GM12878 (cell line): ENCODE measurements around the gene SV2A. TPM values are rescaled to one million over a fixed set of nuclear protein-coding genes. Genes with fewer than 3 reads are reported as not detected.

Experiments
- BACH1 ChIP-seq: fragments of 450-650 bp; IDR thresholded peaks from 2 replicates; pipeline ENCODE4 v1.6.1; 2017; ENCODE audit warnings: mild to moderate bottlenecking, borderline replicate concordance
- BCL3 ChIP-seq: IDR thresholded peaks from 2 replicates; pipeline ENCODE4 v1.6.1; 2011; ENCODE audit warnings: borderline replicate concordance, low read depth, mild to moderate bottlenecking, moderate library complexity, low read length; ENCODE audit not compliant: insufficient read depth, poor library complexity, severe bottlenecking
- CBFB ChIP-seq: IDR thresholded peaks from 2 replicates; pipeline ENCODE4 v1.6.1; 2016; ENCODE audit warnings: antibody characterized with exemption, low read depth
- ELK1 ChIP-seq: IDR thresholded peaks from 2 replicates; pipeline ENCODE4 v1.6.1; 2012; ENCODE audit warnings: low read depth, low read length, improper control_type of control experiment
- EP300 ChIP-seq, 2 experiments: fragments of 150-350 bp in 1 of 2; IDR thresholded peaks; 2 replicates each; pipeline ENCODE4 v1.6.1; 2011 to 2012; ENCODE audit warnings: low read depth in 2 of 2, low read length in 2 of 2, borderline replicate concordance in 1 of 2, improper control_type of control experiment in 1 of 2, inconsistent platforms in 1 of 2; ENCODE audit not compliant: control insufficient read depth in 1 of 2
- HDAC2 ChIP-seq: fragments of 200-600 bp; sonication (generic); IDR thresholded peaks from 2 replicates; pipeline ENCODE4 v1.6.1; 2017
- HDAC6 ChIP-seq: fragments of 200-600 bp; sonication (generic); IDR thresholded peaks from one replicate; pipeline ENCODE4 v1.8.0; 2017; ENCODE audit warnings: antibody characterized with exemption; ENCODE audit not compliant: unreplicated experiment
- IKZF2 ChIP-seq, 2 experiments: fragments of 450-650 bp; IDR thresholded peaks; 2 replicates each; pipeline ENCODE4 v1.6.1; 2017; ENCODE audit warnings: mild to moderate bottlenecking in 2 of 2, moderate library complexity in 2 of 2
- IRF3 ChIP-seq: fragments of 450-650 bp; IDR thresholded peaks from 2 replicates; pipeline ENCODE4 v1.6.1; 2014; ENCODE audit warnings: mild to moderate bottlenecking
- LARP7 ChIP-seq: fragments of 450-650 bp; IDR thresholded peaks from 2 replicates; pipeline ENCODE4 v1.6.1; 2017; ENCODE audit warnings: mild to moderate bottlenecking
- MTA2 ChIP-seq: fragments of 450-650 bp; IDR thresholded peaks from 2 replicates; pipeline ENCODE4 v1.6.1; 2016; ENCODE audit warnings: low read depth, mild to moderate bottlenecking, moderate library complexity
- NFYA ChIP-seq: IDR thresholded peaks from 2 replicates; pipeline ENCODE4 v1.6.1; 2011; ENCODE audit warnings: low read depth, mild to moderate bottlenecking, low read length, improper control_type of control experiment, borderline replicate concordance
- NR2C1 ChIP-seq: fragments of 450-650 bp; IDR thresholded peaks from 2 replicates; pipeline ENCODE4 v1.6.1; 2017; ENCODE audit warnings: antibody characterized with exemption, mild to moderate bottlenecking, moderate library complexity
- POU2F2 ChIP-seq: IDR thresholded peaks from 3 replicates; pipeline ENCODE4 v1.6.1; 2011; ENCODE audit warnings: low read depth, mild to moderate bottlenecking, low read length, borderline replicate concordance
- RUNX3 ChIP-seq: IDR thresholded peaks from 2 replicates; pipeline ENCODE4 v1.6.1; 2012; ENCODE audit warnings: low read length, inconsistent platforms
- SIN3A ChIP-seq: IDR thresholded peaks from 2 replicates; pipeline ENCODE4 v1.6.1; 2012; ENCODE audit warnings: low read depth, low read length, improper control_type of control experiment
- SIX5 ChIP-seq: IDR thresholded peaks from 2 replicates; pipeline ENCODE4 v1.6.1; 2011; ENCODE audit warnings: mild to moderate bottlenecking, low read depth, low read length, moderate library complexity; ENCODE audit not compliant: severe bottlenecking
- SPI1 ChIP-seq: IDR thresholded peaks from 2 replicates; pipeline ENCODE4 v1.6.1; 2011; ENCODE audit warnings: low read depth, mild to moderate bottlenecking, low read length, moderate library complexity, borderline replicate concordance; ENCODE audit not compliant: insufficient read depth
- SREBF1 ChIP-seq: IDR thresholded peaks from 2 replicates; pipeline ENCODE4 v1.6.1; 2012; ENCODE audit warnings: mild to moderate bottlenecking, low read length
- TCF7 ChIP-seq: IDR thresholded peaks from 2 replicates; pipeline ENCODE4 v1.6.1; 2014; ENCODE audit warnings: antibody characterized with exemption, borderline replicate concordance
- ZBED1 ChIP-seq: IDR thresholded peaks from 2 replicates; pipeline ENCODE4 v1.6.1; 2016; ENCODE audit warnings: borderline replicate concordance
- ZNF207 ChIP-seq: fragments of 450-650 bp; IDR thresholded peaks from 2 replicates; pipeline ENCODE4 v1.6.1; 2014; ENCODE audit warnings: antibody characterized with exemption, mild to moderate bottlenecking, borderline replicate concordance
- ZNF592 ChIP-seq: fragments of 450-650 bp; IDR thresholded peaks from 2 replicates; pipeline ENCODE4 v1.6.1; 2017; ENCODE audit warnings: mild to moderate bottlenecking, moderate library complexity
- polyA plus RNA-seq, 11 experiments: library from polyadenylated mRNA; depleted of rRNA in 4 of 11; unstranded in 6 of 11; stranded (reverse) in 5 of 11; fragments of >200 nt; fragmentation: Nextera tagmentation in 4 of 11; fragmentation: Illumina TruSeq in 1 of 11; extraction: Ambion mirVana in 4 of 11; extraction: Trizol in 1 of 11; gene quantifications; 1 replicate in 1 of 11; 2 replicates in 10 of 11; pipeline versions ENCODE4 v1.2.1 to v1.2.3, GENCODE V29; 2011 to 2016; ENCODE audit warnings: inconsistent platforms in 2 of 11, missing spikeins in 2 of 11, low read depth in 1 of 11
- total RNA-seq, 4 experiments: library from RNA; depleted of rRNA in 3 of 4; stranded (reverse); fragments of >200 nt in 3 of 4; fragmentation: Illumina TruSeq in 1 of 4; extraction: Trizol in 1 of 4; gene quantifications; 2 replicates each; pipeline versions ENCODE4 v1.2.1 to v1.2.3, GENCODE V29; 2013 to 2021

Gene SV2A
- total and polyA plus RNA-seq, 10 of the 15 experiments (the other 5 are each of a cell fraction or from before 2014, with no cell fraction given), result 0.39 to 11.6 (median 5.4) TPM

- peak; percentile 56; the same call in 1 of the 2 replicates for TF ChIP-seq IRF3
- no peak for TF ChIP-seq EP300 (IDR thresholded peaks at IDR 0.05; ENCODE audit: borderline replicate concordance in 1 of 2, control insufficient read depth in 1 of 2, low read depth in 2 of 2, low read length in 2 of 2)
- TF ChIP-seq LARP7, result peak; percentile 23; the same call in 1 of the 2 replicates
- TF ChIP-seq POU2F2, result peak; percentile 100
- TF ChIP-seq ELK1, result no peak
- no peak for TF ChIP-seq NR2C1
- TF ChIP-seq CBFB, result peak; percentile 86
- no peak for TF ChIP-seq HDAC2
- TF ChIP-seq BACH1, result peak; percentile 95
- no peak for TF ChIP-seq SPI1
- TF ChIP-seq TCF7, result no peak; the same call in 1 of the 2 replicates
- peak; percentile 10 for TF ChIP-seq BCL3
- no peak for TF ChIP-seq SIN3A
- TF ChIP-seq IKZF2 (IDR thresholded peaks at IDR 0.05), result peak in 1 of 2 experiments; percentile 35; a peak in 2 of 4 replicates
- TF ChIP-seq MTA2, result no peak
- no peak for TF ChIP-seq SREBF1
- TF ChIP-seq ZNF592, result no peak
- peak; percentile 43 for TF ChIP-seq HDAC6
- peak; percentile 82 for TF ChIP-seq ZNF207
- peak; percentile 29 for TF ChIP-seq RUNX3
- peak; percentile 82 for TF ChIP-seq NFYA
- TF ChIP-seq SIX5, result no peak
- TF ChIP-seq ZBED1, result peak; percentile 98
These were observed 31.0 kb downstream of the SV2A start (continued) for GRCh38 chr1:149886396-149887195.
